Measurements from ENCODE around the gene STK4.
"Not testable (repeated sequence)": the region's sequence is repeated elsewhere in the genome, so short reads cannot be mapped to it uniquely, and the experiment has no call there.

Gene STK4

GRCh38 chr20:44988631-44989171 is 22.4 kb downstream of the STK4 start:
- DNase-seq (ENCODE audit: low read depth) = no peak

GRCh38 chr20:44990425-44990824 is 24.1 kb downstream of the STK4 start:
- DNase-seq (ENCODE audit: low read depth) = peak; percentile 30

- DNase-seq (ENCODE audit: low read depth) = no peak
Observed at GRCh38 chr20:44990957-44991356, 24.6 kb downstream of the STK4 start.

- no peak for DNase-seq (ENCODE audit: low read depth)
Observed at GRCh38 chr20:44993343-44993742, 27.0 kb downstream of the STK4 start.

- DNase-seq (ENCODE audit: low read depth) = no peak
Observed at GRCh38 chr20:44997171-44997570, 30.9 kb downstream of the STK4 start.

- DNase-seq (ENCODE audit: low read depth) = no peak
Observed at GRCh38 chr20:44997668-44998067, 31.4 kb downstream of the STK4 start.

- no peak for DNase-seq (ENCODE audit: low read depth)
Observed at GRCh38 chr20:45008521-45009049, 42.3 kb downstream of the STK4 start.

GRCh38 chr20:45010399-45010828 is 44.1 kb downstream of the STK4 start:
- DNase-seq (ENCODE audit: low read depth) = no peak

- DNase-seq (ENCODE audit: low read depth) = peak; percentile 8
Observed at GRCh38 chr20:45011108-45011526, 44.8 kb downstream of the STK4 start.

- no peak for DNase-seq (ENCODE audit: low read depth)
Observed at GRCh38 chr20:45012682-45013302, 46.5 kb downstream of the STK4 start.

GRCh38 chr20:45014131-45014530 is 47.8 kb downstream of the STK4 start:
- DNase-seq (ENCODE audit: low read depth) = not testable (repeated sequence)

- DNase-seq (ENCODE audit: low read depth) = no peak
Observed at GRCh38 chr20:45014671-45015415, 48.5 kb downstream of the STK4 start.

GRCh38 chr20:45016089-45016671 is 49.9 kb downstream of the STK4 start:
- DNase-seq (ENCODE audit: low read depth) = no peak

- DNase-seq (ENCODE audit: low read depth) = no peak
Observed at GRCh38 chr20:45017281-45017680, 51.0 kb downstream of the STK4 start.

GRCh38 chr20:45017857-45018256 is 51.5 kb downstream of the STK4 start:
- no peak for DNase-seq (ENCODE audit: low read depth)

- no peak for DNase-seq (ENCODE audit: low read depth)
Observed at GRCh38 chr20:45019027-45019761, 52.9 kb downstream of the STK4 start.

- DNase-seq (ENCODE audit: low read depth) = no peak
Observed at GRCh38 chr20:45019762-45020123, 53.4 kb downstream of the STK4 start.

- DNase-seq (ENCODE audit: low read depth) = no peak
Observed at GRCh38 chr20:45020236-45020886, 54.0 kb downstream of the STK4 start.

GRCh38 chr20:45021631-45022030 is 55.3 kb downstream of the STK4 start:
- no peak for DNase-seq (ENCODE audit: low read depth)

- DNase-seq (ENCODE audit: low read depth) = not testable (repeated sequence)
Observed at GRCh38 chr20:45023140-45023539, 56.8 kb downstream of the STK4 start.

- DNase-seq (ENCODE audit: low read depth) = no peak
Observed at GRCh38 chr20:45028424-45029136, 62.3 kb downstream of the STK4 start.

All from stimulated activated CD8-positive, alpha-beta memory T cell treated with anti-CD3 and anti-CD28 coated beads, Interleukin-4, amount 100 ng/mL, for 24 hours (primary cell).